Vagina (tissue), 2 donors: ENCODE measurements around the gene AGMAT.

Source experiments
- POLR2A ChIP-seq, 2 donors: fragments of 450-650 bp; IDR thresholded peaks; one replicate each; pipeline ENCODE4 v1.6.1; 2017; ENCODE audit warnings: antibody characterized with exemption in 2 of 2, mild to moderate bottlenecking in 2 of 2, moderate library complexity in 2 of 2
- TF ChIP-seq, protein P1 (sequence below), 3 experiments: fragments of 450-650 bp in 2 of 3; fragments of 200-600 bp in 1 of 3; sonication (generic) in 1 of 3; IDR thresholded peaks; one replicate each; pipeline ENCODE4 v1.5.1; 2017 to 2019; ENCODE audit warnings: antibody characterized with exemption in 3 of 3, mild to moderate bottlenecking in 2 of 3, moderate library complexity in 2 of 3

DNA sequence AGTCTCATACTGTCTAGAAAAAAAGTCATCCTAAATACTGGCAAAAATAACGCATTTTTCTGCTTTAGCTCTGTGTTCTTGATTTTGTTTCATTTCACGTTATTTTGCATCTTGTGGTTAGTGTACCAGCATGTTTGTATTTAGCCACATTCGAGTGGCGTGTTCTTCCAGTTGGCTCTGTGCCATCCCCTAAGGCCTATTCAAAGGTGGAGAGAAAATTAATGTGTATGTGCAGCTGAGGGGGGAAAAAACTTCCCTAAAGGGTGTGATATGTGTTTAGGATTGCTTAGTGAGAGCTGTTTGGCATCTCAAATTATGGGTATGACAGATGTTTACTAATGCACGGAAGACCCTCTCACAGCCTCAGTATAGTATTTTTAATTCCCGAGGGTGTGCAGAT is 46.1 kb downstream of the AGMAT start:
- no peak for TF ChIP-seq POLR2A (IDR thresholded peaks at IDR 0.05)
- TF ChIP-seq, protein P1, sequence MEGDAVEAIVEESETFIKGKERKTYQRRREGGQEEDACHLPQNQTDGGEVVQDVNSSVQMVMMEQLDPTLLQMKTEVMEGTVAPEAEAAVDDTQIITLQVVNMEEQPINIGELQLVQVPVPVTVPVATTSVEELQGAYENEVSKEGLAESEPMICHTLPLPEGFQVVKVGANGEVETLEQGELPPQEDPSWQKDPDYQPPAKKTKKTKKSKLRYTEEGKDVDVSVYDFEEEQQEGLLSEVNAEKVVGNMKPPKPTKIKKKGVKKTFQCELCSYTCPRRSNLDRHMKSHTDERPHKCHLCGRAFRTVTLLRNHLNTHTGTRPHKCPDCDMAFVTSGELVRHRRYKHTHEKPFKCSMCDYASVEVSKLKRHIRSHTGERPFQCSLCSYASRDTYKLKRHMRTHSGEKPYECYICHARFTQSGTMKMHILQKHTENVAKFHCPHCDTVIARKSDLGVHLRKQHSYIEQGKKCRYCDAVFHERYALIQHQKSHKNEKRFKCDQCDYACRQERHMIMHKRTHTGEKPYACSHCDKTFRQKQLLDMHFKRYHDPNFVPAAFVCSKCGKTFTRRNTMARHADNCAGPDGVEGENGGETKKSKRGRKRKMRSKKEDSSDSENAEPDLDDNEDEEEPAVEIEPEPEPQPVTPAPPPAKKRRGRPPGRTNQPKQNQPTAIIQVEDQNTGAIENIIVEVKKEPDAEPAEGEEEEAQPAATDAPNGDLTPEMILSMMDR (IDR thresholded peaks at IDR 0.05) = no peak
